NCI-H146 (cell line): Measurements from ENCODE around the gene SLCO3A1.
A peak's percentile ranks its signal among the peaks of the same experiment; 100 is the strongest.

Experiments used
- DNase-seq: peaks from one replicate; lab custom pipeline; 2025; lab: John Stamatoyannopoulos, UW

Gene SLCO3A1

GRCh38 chr15:91912336-91912735 lies 58.8 kb downstream of the SLCO3A1 start:
- peak; percentile 77 for DNase-seq

GRCh38 chr15:91913560-91913959 lies 60.1 kb downstream of the SLCO3A1 start:
- DNase-seq: no peak

- no peak for DNase-seq
Observed at GRCh38 chr15:91915576-91915975, 62.1 kb downstream of the SLCO3A1 start.

- no peak for DNase-seq
Observed at GRCh38 chr15:91916051-91916450, 62.5 kb downstream of the SLCO3A1 start.

- no peak for DNase-seq
Observed at GRCh38 chr15:91917686-91918360, 64.3 kb downstream of the SLCO3A1 start.

- no peak for DNase-seq
Observed at GRCh38 chr15:91919014-91919534, 65.6 kb downstream of the SLCO3A1 start.

- no peak for DNase-seq
Observed at GRCh38 chr15:91921188-91921842, 67.8 kb downstream of the SLCO3A1 start.

- no peak for DNase-seq
Observed at GRCh38 chr15:91921843-91922198, 68.3 kb downstream of the SLCO3A1 start.

- DNase-seq: peak; percentile 40
Observed at GRCh38 chr15:91922646-91923547, 69.4 kb downstream of the SLCO3A1 start.

GRCh38 chr15:91924183-91924582 lies 70.7 kb downstream of the SLCO3A1 start:
- DNase-seq: no peak

GRCh38 chr15:91924837-91925495 lies 71.5 kb downstream of the SLCO3A1 start:
- no peak for DNase-seq

GRCh38 chr15:91925794-91926193 lies 72.3 kb downstream of the SLCO3A1 start:
- no peak for DNase-seq

GRCh38 chr15:91926908-91927270 lies 73.4 kb downstream of the SLCO3A1 start:
- peak; percentile 33 for DNase-seq

- DNase-seq: peak; percentile 97
Observed at GRCh38 chr15:91927585-91927984, 74.1 kb downstream of the SLCO3A1 start.

GRCh38 chr15:91928675-91929074 lies 75.2 kb downstream of the SLCO3A1 start:
- peak; percentile 29 for DNase-seq

GRCh38 chr15:91929509-91929908 lies 76.0 kb downstream of the SLCO3A1 start:
- DNase-seq: no peak

- no peak for DNase-seq
Observed at GRCh38 chr15:91930092-91930491, 76.6 kb downstream of the SLCO3A1 start.

- DNase-seq: no peak
Observed at GRCh38 chr15:91936182-91936775, 82.8 kb downstream of the SLCO3A1 start.

- no peak for DNase-seq
Observed at GRCh38 chr15:91936927-91937326, 83.4 kb downstream of the SLCO3A1 start.

- no peak for DNase-seq
Observed at GRCh38 chr15:91938136-91938535, 84.6 kb downstream of the SLCO3A1 start.

- DNase-seq: no peak
Observed at GRCh38 chr15:91939403-91939831, 85.9 kb downstream of the SLCO3A1 start.
